Gastrocnemius medialis (tissue), 4 donors: Measurements from ENCODE around the gene PSAP.

Experiments
- POLR2A ChIP-seq, 2 donors: fragments of 450-650 bp; IDR thresholded peaks; one replicate each; pipeline ENCODE4 v1.6.1; 2017; ENCODE audit warnings: antibody characterized with exemption in 2 of 2, mild to moderate bottlenecking in 2 of 2, moderate library complexity in 2 of 2
- TF ChIP-seq, protein P1 (sequence below), 5 experiments: fragments of 450-650 bp in 3 of 5; fragments of 200-600 bp in 2 of 5; sonication (generic) in 2 of 5; IDR thresholded peaks in 4 of 5; conservative IDR thresholded peaks in 1 of 5; 1 replicate in 4 of 5; 2 replicates in 1 of 5; pipeline ENCODE4 v1.5.1; 2016 to 2019; ENCODE audit warnings: antibody characterized with exemption in 5 of 5, mild to moderate bottlenecking in 3 of 5, moderate library complexity in 3 of 5

DNA sequence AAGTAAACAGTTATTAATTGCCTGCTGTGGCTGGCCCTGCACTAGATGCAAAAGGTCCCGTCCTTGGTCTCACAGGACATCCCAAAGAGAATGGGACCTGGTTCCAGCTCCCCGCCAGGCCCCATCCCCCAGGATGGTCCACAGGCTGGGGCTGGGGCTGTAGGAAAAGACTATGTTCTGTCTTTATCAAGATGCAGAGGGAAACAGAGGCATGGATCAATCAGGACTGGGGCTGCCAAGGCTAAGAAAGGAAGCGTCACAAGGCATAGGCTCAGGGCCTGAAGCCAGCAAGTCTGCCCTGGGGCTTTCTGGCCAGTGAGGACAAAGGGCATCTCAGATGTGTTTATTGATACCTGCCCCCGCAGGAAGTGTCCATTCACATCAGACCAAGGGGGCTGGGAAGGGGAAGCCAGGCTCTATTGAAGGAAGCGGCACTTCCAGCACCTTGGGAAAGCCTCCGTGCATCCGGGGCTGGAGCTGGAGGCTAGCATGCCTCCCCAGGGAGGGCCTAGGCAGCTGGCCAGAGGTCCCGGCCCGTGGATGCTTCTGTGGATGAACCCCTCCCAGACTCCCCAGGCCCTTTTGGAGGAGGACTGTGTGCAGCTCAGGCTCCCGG is 83.5 kb downstream of the PSAP start:
- no peak for TF ChIP-seq POLR2A (IDR thresholded peaks at IDR 0.05)
- TF ChIP-seq, protein P1, sequence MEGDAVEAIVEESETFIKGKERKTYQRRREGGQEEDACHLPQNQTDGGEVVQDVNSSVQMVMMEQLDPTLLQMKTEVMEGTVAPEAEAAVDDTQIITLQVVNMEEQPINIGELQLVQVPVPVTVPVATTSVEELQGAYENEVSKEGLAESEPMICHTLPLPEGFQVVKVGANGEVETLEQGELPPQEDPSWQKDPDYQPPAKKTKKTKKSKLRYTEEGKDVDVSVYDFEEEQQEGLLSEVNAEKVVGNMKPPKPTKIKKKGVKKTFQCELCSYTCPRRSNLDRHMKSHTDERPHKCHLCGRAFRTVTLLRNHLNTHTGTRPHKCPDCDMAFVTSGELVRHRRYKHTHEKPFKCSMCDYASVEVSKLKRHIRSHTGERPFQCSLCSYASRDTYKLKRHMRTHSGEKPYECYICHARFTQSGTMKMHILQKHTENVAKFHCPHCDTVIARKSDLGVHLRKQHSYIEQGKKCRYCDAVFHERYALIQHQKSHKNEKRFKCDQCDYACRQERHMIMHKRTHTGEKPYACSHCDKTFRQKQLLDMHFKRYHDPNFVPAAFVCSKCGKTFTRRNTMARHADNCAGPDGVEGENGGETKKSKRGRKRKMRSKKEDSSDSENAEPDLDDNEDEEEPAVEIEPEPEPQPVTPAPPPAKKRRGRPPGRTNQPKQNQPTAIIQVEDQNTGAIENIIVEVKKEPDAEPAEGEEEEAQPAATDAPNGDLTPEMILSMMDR (IDR thresholded peaks at IDR 0.05 in 4 of 5, conservative IDR thresholded peaks at IDR 0.05 in 1 of 5) = no peak
